Activated CD8-positive, alpha-beta memory T cell treated with anti-CD3 and anti-CD28 coated beads for 1 hour (primary cell): ENCODE results near the gene EIF3K.
"Not testable (repeated sequence)": the region's sequence is repeated elsewhere in the genome, so short reads cannot be mapped to it uniquely, and the experiment has no call there.

Experiments
- DNase-seq, 2 donors: peaks; one replicate each; pipeline ENCODE4 v3.0.0-alpha.2; 2020; ENCODE audit warnings: low read depth in 1 of 2; ENCODE audit errors: extremely low read depth in 1 of 2

EIF3K gene, protein sequence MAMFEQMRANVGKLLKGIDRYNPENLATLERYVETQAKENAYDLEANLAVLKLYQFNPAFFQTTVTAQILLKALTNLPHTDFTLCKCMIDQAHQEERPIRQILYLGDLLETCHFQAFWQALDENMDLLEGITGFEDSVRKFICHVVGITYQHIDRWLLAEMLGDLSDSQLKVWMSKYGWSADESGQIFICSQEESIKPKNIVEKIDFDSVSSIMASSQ

DNA sequence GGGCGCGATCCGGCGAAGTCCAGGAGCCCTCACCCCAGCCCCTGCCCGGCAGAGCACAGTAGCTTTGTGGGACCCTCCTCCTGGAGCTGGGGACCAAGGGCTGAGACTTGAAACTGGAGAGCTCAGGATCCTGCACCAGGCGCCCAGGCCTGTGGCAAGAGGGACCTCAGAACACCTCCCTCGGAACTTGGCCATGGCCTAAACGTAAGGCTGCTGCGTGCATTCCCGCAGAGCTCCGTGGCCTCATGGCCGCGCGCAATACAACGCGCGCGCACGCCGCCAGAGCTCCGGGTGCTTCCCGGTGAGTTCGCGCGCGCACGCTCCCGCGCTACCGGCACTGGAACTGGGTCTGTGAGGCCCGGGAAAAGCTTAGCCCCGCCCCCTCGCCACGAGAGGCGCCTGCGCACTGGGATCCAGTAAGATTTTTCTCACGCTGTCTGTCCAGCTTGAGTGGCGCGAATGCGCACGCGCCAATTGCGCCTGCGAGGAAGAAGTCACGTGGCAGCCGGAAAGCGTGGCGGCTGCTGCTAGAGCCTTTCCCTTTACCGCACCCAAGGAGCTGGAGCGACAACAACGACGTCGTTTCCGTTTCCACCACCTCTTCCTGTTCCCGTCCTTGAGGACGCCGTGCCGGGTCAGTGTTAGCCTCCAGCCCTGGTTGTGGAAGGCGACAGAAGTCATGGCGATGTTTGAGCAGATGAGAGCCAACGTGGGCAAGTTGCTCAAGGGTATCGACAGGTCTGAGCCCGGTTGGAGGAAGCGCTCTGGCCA is at the start of gene EIF3K:
Gene EIF3K, plus strand, starts transcription at position 599 of the 771 bp plus-strand sequence. Its CDS starts 81 bp downstream, at position 680.
- peak; percentile 89 to 95 for DNase-seq

DNA sequence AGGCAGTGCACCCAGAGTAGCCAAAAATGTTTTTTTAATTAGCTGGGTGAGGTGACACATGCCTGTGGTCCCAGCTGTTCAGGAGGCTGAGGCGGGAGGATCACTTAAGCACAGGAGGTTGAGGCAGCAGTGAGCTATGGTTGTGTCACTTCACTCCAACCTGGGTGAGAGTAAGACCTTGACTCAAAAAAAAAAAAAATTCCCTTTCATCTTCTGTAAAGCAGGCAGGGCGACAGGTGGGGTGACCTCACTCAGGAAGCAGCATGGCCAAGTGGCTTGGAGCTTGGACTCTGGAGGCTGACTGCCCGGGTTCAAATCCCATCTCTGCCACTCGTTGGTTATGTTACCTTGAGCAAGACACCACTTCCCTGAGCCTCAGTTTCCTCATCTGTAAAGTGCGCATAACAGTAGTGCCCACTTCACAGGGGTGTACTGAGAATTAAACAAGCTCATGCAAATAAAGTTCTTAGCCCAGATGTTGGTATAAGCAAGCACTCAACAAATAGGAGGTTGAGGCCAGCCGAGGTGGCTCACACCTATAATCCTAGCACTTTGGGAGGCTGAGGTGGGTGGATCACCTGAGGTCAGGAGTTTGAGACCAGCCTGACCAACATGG is 49.5 kb upstream of the EIF3K start:
- no peak for DNase-seq

DNA sequence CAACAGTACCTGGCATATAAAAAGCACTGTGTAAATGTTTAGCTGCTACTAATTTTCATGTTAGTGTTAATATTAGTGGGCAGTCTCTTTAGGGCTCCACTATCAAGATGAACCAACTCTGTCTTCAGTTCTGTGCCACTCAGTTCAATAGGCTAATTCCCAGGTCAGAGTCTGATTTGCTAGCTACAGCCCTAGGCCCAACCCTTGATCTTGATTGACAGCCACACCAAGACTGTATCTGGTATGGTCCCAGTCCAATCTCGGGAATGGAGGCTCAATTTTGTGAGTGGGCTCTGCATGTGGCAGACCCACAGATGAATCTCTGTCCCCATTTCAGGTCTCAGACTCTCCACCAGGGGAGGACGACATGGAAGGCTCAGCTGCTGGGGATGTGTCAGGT is 47.3 kb upstream of the EIF3K start:
- DNase-seq = no peak

DNA sequence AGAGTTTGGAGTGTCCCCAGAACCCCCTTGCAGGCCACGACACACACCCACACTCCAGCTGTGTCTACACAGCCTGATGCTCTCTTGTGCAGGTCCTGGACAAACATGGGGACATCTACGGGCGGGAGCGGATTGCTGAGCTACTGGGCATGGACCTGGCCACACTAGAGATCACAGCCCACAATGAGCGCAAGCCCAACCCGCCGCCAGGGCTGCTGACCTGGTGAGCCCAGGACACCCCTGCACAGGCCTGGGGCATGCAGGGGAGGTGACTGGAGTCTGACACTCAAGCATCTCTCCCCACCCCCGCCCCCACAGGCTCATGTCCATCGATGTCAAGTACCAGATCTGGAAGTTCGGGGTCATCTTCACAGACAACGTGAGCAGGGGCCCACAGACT is 41.2 kb upstream of the EIF3K start:
- DNase-seq = no peak

DNA sequence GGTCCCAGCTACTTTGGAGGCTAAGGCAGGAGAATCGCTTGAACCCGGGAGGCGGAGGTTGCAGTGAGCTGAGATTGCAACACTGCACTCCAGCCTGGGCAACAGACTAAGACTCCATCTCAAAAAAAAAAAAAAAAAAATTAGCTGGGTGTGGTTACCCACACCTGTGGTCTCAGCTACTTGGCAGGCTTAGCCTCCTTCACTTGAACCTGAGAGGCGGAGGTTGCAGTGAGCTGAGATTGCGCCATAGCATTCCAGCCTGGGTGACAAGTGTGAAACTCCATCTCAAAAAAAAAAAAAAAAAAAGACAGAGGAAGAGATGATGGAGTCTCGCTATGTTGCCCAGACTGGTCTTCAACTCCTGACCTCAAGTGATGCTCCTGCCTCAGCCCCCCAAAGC is 39.7 kb upstream of the EIF3K start:
- DNase-seq = not testable (repeated sequence)

DNA sequence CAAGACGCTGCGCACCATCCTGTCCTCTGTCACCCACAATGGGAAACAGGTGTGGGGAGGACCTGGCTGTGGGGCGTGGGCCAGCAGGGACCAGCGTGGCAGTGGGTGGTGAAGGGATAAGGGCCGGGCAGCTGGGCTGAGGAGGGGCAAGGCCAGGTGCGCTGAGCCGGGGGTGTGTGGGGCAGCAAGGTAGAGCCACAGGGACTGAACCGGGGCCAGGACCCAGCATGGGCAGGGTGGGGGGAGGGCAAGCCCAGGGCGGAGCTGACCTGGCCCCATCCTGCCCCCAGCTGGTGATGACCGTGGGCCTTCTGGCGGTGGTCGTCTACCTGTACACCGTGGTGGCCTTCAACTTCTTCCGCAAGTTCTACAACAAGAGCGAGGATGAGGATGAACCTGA is 38.9 kb upstream of the EIF3K start:
- DNase-seq = no peak

DNA sequence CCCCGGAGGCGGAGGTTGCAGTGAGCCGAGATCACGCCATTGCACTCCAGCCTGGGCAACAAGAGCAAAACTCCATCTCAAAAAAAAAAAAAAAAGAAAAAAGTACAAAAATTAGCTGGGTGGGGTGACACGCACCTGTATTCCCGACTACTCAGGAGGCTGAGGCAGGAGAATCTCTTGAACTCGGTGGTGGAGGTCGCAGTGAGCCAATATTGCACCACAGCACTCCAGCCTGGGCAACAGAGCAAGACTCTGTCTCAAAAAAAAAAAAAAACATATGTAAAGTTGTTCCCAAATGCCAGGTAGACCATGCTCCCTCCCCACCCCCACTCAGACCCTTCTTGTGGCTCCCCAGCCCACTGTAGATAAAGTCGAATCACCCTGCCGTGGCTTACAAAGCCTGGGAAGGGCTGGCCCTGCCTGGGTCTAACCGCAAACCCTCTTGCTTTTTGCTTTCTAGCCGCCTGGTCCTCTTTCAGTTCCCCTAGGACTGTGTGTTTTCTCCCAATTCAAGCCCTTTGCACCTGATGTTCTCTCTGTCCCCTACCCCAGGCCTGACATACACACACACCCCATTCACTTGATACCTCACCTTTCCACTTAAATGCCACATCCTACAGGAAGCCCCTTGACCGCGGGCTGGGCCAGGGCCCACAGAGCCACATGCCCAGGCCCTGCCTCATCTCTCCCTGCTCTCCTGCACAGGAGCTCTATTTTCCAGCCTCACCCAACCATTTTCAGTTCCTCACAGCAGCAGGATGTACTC is 35.6 kb upstream of the EIF3K start:
- no peak for DNase-seq

DNA sequence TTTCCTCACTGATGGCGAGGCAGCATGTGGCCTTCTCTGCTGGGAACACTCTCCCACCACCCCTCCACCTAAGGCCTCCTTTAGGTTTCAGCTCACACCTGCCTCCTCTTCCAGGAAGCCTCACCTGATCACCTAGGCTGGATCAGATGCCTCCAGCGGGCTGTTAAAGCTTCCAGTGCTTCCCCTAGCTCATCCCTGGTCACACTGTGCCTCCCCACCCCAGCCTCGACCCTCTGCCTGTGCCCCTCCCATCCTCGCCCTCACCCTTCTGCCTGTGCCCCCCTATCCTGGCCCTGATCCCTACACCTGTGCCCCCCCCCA is 35.0 kb upstream of the EIF3K start:
- DNase-seq = no peak

DNA sequence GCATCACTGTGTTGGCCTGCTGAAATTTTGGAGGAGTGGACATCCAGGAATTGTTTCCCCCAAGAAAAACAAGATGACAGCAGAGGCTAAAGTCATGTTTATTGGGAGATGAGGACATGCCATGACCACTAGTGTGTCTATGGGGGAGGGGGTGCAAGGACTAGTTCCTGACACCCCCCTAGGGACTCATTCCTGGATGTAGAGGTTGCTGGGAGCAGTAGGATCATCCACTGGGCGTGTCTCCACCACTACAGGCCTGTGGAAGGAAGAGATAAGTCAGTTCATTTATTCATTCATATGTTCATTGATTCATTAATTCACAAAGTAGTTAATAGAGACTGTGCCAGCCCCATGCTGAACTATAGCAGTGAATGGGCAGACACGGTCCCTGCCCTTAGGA is 31.4 kb upstream of the EIF3K start:
- DNase-seq = no peak

DNA sequence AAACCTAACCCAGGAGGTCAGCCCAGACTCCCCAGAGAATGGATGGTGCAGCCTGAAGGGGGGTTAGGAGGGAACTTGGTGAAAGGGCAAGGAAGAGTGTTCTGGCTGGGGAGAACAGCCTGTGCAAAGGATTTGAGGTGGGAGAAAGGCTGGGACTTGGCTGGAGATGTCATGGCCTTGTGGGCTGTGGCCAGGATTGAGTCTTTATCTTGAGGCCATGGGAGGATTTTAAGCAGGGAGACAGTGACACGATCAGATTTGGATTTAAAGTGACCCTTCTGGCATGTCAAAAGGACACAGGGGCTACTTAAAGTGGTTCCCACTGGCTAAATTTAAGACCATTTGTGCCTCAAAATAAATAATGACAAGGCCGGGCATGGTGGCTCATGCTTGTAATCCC is 30.9 kb upstream of the EIF3K start:
- no peak for DNase-seq

DNA sequence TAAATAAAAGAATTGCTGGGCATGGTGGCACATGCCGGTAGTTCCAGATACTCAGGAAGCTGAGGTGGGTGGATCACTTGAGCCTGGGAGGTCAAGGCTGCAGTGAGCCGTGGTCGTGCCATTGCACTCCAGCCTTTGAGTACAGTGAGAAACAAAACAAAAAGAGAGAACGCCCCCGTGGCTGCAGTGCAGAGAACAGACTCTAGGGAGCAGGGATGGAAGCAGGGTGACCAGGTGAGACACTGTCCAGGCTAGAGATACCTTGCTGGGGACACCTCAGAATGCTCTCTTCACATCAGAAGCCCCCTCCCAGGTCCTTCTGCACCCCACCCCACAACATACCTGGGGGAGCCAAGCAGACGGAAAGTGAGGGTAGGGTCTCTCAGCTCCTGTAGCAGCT is 26.0 kb upstream of the EIF3K start:
- no peak for DNase-seq

DNA sequence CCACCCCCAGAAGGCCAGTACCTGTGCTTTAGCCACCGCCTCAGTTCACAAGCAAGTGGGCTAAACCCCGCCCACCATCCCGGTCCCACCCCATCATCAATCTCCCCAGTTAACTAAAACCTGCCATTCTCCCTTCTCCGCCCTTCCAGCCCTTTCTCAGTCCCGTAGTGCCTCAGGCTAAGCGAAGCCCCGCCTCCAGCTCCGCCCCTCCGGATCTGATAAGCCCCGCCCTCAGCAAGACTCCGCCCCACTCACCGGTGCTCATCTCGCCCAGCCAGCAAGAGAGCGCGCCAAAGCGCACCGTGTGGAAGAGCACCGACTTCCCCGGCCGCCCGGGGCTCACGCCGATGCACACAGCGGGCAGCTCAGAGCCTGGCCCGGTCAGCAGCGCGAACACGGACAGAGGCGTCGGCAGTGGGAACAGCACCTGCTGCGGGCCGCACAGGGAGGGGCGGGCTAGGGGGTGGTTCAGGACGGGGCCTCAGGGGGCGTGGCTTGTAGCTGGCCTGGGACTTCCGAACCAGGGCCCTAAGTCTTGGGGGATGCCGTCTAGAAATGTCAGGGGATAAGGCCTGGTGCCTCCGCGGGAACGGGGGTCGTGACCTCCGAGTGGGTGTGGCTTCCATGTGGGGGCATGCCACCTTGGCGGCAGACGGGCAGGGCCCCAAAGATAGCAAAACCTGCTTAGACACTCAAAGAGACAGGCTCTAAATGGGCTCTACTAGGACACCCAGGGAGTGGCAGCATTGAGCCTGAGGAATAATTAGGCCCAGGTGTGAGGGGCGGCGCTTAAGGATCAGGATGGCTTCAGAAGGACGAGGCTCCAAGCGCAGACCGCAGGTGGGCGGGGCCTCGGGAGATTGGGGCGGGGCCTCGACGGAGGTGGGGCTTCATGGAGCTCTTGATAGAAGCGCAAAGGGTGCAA is 22.7 kb upstream of the EIF3K start:
- no peak for DNase-seq

DNA sequence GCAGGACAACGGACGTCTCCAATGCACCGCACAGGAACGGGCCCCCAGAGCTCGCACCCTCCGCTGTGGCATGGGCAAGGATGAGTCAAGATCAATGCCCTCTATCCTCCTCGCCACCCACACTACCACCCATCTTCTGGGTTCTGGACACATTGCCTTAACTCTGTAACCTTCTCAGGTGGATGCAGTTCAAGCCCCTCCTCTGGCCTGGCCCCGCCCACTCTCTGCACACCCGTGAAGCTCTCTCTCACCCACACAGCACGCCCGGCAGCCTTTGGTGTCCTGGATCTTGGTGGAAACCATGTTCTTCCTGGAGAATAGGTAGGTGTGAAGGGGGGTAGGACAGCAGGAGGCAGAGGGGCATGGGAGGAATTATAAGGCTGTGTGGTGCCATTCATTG is 21.9 kb upstream of the EIF3K start:
- DNase-seq = no peak

DNA sequence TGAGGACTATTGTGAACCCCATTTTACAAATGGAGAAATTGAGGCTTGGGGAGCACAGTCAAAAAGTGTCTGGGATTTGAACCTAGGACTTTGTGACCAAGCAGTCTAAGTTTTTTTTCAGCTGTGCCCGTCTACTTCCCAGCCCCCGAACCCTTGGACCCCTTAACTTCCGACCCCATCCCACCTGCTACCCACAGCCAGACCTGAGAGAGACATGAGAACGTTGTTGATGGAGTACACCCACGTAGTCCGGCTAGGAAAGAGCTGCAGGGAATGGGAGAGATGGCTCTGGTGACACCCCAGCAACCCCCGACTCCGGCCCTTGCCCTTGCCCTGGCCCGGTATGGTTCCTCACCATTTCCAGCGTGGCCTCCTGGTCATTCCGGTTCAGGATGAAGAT is 19.3 kb upstream of the EIF3K start:
- no peak for DNase-seq

DNA sequence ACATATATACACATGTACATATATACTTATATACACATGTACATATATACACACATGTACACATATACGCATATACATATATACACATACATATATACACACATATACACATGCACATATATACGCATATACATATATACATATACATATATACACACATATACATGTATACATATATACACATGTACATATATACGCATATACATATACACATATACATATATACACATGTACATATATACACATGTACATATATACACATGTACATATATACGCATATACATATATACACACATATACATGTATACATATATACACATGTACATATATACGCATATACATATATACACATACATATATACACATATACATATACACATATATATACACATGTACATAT is 16.1 kb upstream of the EIF3K start:
- DNase-seq = not testable (repeated sequence)

DNA sequence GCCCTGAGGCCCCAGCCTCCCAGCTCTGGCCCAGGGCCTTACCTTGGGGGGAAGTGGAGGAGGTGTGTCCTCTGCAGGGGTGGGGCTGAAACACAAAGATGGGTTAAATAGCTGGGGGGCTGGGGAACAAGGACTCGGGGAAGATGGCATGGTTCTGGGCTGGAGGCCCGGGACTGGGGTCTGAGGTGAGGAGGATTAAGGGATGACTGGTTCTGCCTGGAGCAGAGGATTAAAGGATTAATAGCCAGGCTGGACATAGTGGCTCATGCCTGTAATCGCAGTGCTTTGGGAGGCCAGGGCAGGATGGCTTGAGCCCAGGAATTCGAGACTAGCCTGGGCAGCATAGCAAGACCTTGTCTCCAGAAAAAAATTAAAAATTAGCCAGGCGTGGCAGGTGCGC is 12.9 kb upstream of the EIF3K start:
- no peak for DNase-seq

DNA sequence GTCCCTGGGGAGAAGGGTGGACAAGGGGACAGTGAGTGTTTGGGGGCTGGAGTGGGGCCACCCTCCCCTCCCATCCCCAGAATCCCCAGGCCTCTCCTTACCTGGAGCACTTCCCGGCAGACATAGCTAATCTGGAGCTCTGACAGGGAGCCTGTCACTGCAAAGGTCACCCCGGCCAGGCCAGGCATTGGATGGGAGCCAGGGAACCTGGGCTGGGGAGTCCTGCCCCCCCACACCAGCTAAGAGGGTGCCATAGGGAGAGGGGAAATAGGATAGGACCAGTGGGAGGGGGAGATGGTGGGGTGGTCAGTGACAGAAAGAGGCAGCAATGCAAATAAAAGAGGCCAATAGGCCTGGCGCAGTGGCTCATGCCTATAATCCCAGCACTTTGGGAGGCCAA is 4.7 kb upstream of the EIF3K start:
- DNase-seq = no peak

DNA sequence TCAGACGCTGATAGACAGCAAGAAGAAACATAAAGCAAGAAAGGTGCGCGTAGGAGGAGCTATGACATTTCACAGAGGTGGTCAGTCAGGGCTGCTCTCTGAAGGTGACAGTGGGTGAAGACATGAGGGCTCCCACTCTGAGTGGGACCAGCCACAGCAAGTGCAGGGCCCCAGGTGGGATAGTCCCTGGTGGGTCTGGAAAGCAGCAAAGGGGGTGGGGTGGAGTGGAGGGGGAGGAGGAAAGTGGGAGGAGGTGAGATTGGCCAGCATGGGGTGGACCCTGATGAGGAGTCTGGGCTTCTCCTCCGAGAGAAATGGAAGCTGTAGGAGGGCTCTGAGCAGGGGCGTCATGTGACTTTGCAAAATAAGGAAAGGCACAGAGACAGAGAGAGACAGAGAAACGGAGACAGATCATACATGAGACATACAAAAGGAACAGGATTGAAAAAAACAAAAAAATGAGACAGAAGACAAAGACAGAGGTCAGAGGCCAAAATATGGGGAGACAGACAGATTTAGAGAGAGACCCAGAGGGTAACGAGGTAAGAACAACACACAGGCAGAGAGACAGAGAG is 3.9 kb upstream of the EIF3K start:
- DNase-seq = no peak

DNA sequence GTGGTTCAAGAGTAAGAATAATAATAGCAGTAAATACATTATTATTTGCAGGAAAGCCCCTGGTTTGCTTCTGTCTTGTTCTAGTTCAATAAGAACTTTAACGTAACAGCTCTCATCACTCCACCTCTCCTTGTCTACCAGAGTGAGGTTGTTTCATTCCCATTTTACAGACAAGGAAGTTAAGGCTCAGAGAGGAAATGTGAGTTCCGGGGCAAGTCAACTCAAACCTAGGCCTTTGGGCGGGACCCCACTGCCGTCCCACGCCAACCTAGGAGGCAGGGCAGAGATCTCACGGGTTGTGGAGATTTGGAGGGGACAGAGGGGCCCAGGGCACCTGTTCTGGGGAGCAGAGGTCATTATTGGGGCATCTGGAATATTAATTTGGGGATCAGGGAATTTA is 2.7 kb upstream of the EIF3K start:
- no peak for DNase-seq

DNA sequence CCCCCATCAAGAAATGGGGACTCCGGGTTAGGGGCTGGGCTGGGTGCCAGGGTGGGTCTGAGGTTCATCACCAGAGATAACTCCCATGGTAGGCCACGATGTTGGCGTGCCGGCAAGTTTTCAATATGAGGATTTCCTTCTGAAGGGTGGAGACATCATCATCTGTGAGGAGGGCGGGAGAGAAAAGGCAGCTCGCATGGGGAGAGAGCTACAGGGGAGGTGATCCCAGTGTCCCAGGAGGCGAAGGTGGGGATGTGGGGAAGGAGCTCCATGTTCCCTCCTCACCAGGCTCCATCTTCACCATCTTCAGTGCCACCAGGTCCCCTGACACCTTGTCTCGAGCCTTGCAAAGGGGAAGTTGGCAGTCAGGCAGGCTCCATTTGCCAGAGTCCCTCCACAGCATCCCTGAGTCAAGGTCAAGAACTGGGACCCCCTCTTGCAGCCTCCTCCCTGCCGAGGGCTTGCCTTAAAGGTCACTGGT is 1.7 kb upstream of the EIF3K start:
- no peak for DNase-seq
